NCI-H187 (cell line): Measurements from ENCODE around the gene GABRR2.
"Not testable (repeated sequence)": the region's sequence is repeated elsewhere in the genome, so short reads cannot be mapped to it uniquely, and the experiment has no call there.

ENCODE experiments used
- DNase-seq, 2 experiments: peaks; one replicate each; lab custom pipeline; 2025; lab: John Stamatoyannopoulos, UW

The GABRR2 gene

DNA sequence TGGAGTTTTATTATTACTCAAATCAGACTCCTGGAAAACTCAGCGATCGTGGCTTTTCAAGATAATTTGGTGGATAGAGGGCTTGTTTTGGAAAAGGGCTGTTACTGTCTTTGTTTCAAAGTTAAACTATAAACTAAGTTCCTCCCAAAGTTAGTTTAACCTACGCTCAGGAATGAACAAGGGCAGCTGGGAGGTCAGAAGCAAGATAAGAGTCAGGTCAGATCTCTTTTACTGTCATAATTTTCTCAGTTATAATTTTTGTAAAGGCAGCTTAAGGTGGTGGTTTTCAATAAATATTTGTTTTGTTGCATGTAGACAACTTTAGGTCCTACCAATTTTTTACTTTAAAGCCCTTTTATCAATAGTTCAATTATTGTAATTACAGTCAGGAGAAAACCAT lies 9.2 kb upstream of the GABRR2 start:
- DNase-seq = no peak

DNA sequence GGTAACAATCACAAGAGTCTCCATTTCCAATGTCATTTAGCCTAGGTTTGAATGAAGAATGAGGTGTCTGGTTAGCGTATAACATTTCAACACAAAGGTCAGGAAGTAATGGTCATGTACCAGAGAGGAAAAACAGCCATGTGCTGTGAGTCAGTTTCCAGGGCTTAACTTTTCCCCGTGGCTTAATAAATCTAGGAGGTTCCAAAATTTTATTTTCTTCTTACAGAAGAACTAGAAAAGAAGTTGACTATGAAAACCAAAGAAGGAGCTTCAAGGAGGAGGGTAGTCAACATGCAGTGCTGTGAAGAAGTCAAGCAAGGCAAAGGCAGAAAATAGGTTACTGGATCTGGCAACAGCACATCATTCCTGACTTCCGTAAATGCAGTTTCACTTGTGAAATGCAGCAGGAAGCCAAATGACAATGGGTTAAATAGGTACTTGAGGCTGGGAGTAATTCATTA lies 8.4 kb upstream of the GABRR2 start:
- no peak for DNase-seq

- no peak for DNase-seq
Measured at GRCh38 chr6:89321131-89321970, 6.3 kb upstream of the GABRR2 start.

DNA sequence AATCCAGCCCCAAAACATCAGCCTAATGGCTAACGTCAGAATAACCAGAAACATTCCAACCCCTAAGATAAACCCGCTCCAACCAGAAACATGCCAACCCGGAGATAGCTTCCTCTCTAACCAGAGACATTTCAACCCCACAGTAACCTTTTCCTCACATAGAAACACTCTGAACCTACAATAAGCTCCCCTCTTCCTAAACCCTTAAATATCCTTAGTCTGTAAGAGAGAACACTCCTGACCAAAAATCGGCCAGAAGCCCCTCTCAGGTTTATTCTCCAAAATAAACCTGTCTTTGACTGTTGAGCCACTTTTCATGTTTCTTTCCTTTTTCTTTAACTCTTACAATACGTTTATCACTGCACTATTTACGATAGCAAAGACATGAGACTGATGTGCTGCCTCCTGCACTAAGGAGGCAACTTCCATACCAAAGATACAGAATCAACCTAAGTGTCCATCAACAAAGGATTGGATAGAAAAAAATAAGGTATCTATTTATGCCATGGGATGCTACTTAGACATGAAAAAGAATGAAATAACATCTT lies 5.0 kb upstream of the GABRR2 start:
- no peak for DNase-seq

GRCh38 chr6:89317067-89317466 lies 2.0 kb upstream of the GABRR2 start:
- DNase-seq = no peak

DNA sequence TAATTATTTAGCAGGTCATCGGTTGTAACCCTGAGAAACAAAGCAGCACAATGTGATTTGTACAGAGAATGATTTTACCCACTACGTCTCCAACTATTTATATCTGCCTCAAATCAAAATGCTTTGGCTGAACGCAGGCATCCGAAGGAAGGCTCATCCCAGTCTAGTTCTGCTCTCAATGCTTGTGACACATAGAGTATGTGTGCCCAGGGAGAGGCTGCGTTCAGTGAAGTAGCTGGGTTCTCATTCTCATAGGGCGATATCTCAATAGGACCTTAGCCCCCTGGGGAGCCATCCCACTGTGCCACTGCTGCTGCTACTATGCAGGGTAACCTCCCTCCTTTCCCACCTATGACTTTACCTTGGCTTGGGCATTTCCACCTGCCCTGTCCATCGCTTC lies 407 bp downstream of the GABRR2 start:
- no peak for DNase-seq

GRCh38 chr6:89313006-89313405 lies 2.1 kb downstream of the GABRR2 start:
- no peak for DNase-seq

GRCh38 chr6:89311853-89312531 lies 3.1 kb downstream of the GABRR2 start:
- DNase-seq = no peak

GRCh38 chr6:89311530-89311852 lies 3.6 kb downstream of the GABRR2 start:
- no peak for DNase-seq

DNA sequence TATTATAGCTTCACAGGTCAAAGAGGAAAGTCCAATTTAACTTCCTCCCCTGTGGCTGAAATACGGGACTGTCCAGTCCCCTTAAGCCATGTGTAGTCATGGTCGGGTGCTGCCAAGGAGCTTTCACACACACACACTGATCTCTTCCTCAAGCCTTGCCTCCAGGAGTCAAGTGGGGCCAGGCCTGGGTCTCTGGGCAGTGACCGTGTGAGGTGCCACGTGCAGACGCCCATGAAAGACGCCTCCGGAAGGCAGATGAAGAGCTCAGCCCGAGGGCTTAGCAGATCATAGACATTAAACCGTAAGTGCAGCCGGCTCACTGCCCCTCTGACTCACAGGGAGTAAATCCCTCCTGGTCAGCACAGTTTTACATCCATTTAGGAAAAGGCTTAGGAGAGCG lies 4.2 kb downstream of the GABRR2 start:
- DNase-seq = no peak

- DNase-seq = no peak
Measured at GRCh38 chr6:89308525-89309395, 6.3 kb downstream of the GABRR2 start.

- DNase-seq = not testable (repeated sequence)
Measured at GRCh38 chr6:89304517-89304916, 10.6 kb downstream of the GABRR2 start.

DNA sequence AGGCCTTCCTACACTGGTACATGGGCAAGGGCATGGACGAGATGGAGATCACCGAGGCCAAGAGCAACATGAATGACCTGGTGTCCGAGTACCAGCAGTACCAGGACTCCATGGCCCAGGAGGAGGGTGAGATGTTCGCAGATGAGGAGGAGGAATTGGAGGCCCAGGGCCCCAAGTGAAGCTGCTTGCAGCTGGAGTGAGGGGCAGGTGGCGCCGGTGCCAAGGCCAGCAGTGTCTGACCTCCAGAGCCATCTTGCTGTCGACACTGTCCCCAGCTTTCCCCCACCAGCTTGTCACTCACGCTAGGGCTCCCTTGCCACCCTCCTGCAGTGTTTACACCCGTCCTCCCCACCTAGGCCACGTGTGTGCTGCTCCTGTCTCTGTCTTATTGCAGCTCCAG lies 12.2 kb downstream of the GABRR2 start:
- no peak for DNase-seq

DNA sequence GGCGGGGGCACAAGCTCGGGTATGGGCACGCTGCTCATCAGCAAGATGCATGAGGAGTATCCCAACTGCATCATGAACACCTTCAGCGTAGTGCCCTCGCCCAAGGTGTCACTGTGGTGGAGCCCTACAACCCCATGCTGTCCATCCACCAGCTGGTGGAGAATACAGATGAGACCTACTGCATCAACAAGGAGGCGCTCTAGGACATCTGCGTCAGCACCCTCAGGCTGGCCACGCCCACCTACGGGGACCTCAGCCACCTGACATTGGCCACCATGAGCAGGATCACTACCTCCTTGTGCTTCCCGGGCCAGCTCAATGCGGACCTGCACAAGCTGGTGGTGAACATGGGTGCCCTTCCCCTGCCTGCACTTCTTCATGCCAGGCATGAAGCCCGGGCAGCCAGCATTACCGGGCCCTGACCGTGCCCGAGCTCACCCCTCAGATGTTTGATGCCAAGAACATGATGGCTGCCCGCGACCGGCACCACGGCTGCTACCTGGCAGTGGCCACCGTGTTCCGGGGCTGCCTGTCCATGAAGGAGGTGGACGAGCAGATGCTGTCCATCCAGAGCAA lies 12.8 kb downstream of the GABRR2 start:
- DNase-seq = no peak

- no peak for DNase-seq
Measured at GRCh38 chr6:89301586-89302194, 13.4 kb downstream of the GABRR2 start.

DNA sequence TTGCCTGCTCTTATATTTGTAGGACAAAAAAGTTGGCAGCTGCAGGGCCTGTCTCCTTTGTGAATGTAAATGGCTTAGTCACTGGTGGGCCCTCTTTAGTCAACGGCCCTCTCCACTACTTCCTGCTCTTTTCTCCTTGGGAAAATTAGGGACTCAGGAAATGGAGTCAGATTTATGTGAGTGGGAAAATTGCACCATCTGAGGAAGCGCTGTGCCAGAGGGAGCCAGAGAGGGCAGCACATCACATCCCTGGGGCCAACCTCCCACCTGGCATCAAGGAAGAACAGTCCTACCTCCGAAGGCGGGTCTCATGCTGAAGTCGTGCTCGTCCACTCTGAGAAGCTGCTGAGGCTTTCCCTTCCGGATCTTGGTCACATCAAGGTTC lies 15.6 kb downstream of the GABRR2 start:
- DNase-seq = no peak

DNA sequence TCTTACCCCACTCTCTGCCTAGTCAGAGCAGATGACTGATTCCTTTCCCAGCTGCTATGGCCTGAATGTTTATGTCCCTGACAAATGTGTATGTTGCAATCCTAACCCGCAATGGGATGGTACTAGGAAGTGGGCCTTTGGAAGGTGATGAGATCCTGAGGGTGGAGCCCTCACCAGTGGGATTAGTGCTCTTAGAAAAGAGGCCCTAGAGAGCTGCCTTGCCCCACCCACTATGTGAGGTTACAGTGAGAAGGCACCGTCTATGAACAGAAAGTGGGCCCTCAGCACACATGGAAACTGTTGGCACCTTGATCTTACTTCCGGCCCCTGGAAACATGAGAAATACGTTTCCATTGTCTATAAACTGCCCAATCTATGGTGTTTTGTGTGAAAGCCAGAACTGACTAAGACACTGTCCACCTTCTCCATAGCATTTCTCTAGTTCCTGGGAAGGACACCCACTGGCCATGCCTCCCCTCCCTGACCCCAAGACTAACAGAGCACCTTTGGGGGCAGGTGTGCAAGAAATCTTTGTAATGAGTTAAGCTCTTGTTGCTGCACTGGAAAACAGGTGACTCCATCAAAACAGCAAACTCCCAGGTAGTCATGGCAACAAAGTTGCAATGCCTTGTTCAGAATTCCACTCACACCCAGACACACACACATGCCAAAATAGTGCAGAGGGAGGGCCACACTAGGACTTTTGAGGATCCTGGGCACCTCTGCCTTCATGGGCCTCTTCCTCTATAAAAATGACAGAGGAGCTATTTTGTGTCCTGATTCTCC lies 16.2 kb downstream of the GABRR2 start:
- DNase-seq = no peak

DNA sequence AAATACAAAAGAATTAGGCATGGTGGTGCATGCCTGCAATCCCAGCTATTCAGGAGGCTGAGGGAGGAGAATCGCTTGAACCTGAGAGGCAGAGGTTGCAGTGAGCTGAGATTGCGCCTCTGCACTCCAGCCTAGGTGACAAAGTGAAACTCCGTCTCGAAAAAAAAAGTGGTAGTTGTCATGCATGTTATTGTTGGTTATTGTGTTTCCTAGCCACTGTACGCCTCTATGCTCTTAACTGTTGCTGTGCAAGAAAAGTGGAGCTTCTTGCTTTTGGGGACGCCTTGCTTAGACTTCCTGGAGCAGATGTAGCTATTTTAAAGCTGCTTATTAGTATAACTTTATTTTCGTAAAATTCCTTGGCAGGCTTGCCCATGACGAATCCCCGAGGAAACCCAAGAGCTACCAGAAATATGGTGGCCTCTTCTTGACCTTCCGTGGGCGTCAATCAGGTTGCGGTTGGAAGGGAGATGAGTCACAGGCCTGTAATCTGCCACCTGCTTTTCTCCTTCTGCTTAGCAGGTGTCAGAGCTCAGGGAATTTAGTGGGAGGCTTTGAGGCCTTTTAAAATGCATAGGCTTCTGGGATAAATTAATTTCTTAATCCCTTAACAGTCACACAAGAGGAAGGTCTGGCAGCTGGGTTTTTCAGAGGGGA lies 17.3 kb downstream of the GABRR2 start:
- no peak for DNase-seq

GRCh38 chr6:89295981-89296380 lies 19.1 kb downstream of the GABRR2 start:
- no peak for DNase-seq

GRCh38 chr6:89295116-89295515 lies 20.0 kb downstream of the GABRR2 start:
- not testable (repeated sequence) for DNase-seq
